ENCODE results near the gene TCERG1L.
"Not testable (repeated sequence)": the region's sequence is repeated elsewhere in the genome, so short reads cannot be mapped to it uniquely, and the experiment has no call there.

The TCERG1L gene

GRCh38 chr10:131240691-131241090 is 70.8 kb downstream of the TCERG1L start:
- TF ChIP-seq, protein P1, sequence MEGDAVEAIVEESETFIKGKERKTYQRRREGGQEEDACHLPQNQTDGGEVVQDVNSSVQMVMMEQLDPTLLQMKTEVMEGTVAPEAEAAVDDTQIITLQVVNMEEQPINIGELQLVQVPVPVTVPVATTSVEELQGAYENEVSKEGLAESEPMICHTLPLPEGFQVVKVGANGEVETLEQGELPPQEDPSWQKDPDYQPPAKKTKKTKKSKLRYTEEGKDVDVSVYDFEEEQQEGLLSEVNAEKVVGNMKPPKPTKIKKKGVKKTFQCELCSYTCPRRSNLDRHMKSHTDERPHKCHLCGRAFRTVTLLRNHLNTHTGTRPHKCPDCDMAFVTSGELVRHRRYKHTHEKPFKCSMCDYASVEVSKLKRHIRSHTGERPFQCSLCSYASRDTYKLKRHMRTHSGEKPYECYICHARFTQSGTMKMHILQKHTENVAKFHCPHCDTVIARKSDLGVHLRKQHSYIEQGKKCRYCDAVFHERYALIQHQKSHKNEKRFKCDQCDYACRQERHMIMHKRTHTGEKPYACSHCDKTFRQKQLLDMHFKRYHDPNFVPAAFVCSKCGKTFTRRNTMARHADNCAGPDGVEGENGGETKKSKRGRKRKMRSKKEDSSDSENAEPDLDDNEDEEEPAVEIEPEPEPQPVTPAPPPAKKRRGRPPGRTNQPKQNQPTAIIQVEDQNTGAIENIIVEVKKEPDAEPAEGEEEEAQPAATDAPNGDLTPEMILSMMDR (IDR thresholded peaks at IDR 0.05; ENCODE audit: insufficient read depth, low read length, poor library complexity, severe bottlenecking), result no peak
- Histone ChIP-seq H3K4me3 (replicated peaks; ENCODE audit: low read depth, low read length) (no peak overlapping the region), H3K36me3 (ENCODE audit: control insufficient read depth, insufficient read depth, low read length) (no peaks in the 10 kb centered on the region), H3K27me3 (replicated peaks; ENCODE audit: control insufficient read depth, insufficient read depth, low read length) (no peaks in the 10 kb centered on the region)
- DNase-seq (ENCODE audit: extremely low read depth, insufficient read length), result no peak

GRCh38 chr10:131239926-131240325 is 71.6 kb downstream of the TCERG1L start:
- TF ChIP-seq, protein P1 (IDR thresholded peaks at IDR 0.05; ENCODE audit: insufficient read depth, low read length, poor library complexity, severe bottlenecking), result no peak

GRCh38 chr10:131239450-131239849 is 72.1 kb downstream of the TCERG1L start:
- H3K36me3 ChIP-seq (ENCODE audit: control insufficient read depth, insufficient read depth, low read length), result no peaks in the 10 kb centered on the region
- no peak overlapping the region for H3K4me3 ChIP-seq (replicated peaks; ENCODE audit: low read depth, low read length)
- no peaks in the 10 kb centered on the region for H3K27me3 ChIP-seq (replicated peaks; ENCODE audit: control insufficient read depth, insufficient read depth, low read length)
- TF ChIP-seq, protein P1 (IDR thresholded peaks at IDR 0.05; ENCODE audit: insufficient read depth, low read length, poor library complexity, severe bottlenecking), result no peak
- DNase-seq (ENCODE audit: extremely low read depth, insufficient read length), result no peak

More at GRCh38 chr10:131239926-131240325, 71.6 kb downstream of the TCERG1L start:
- no peak for DNase-seq (ENCODE audit: extremely low read depth, insufficient read length)
- Histone ChIP-seq H3K4me3 (replicated peaks; ENCODE audit: low read depth, low read length) (no peak overlapping the region), H3K27me3 (replicated peaks; ENCODE audit: control insufficient read depth, insufficient read depth, low read length) (no peaks in the 10 kb centered on the region), H3K36me3 (ENCODE audit: control insufficient read depth, insufficient read depth, low read length) (no peaks in the 10 kb centered on the region)

DNA sequence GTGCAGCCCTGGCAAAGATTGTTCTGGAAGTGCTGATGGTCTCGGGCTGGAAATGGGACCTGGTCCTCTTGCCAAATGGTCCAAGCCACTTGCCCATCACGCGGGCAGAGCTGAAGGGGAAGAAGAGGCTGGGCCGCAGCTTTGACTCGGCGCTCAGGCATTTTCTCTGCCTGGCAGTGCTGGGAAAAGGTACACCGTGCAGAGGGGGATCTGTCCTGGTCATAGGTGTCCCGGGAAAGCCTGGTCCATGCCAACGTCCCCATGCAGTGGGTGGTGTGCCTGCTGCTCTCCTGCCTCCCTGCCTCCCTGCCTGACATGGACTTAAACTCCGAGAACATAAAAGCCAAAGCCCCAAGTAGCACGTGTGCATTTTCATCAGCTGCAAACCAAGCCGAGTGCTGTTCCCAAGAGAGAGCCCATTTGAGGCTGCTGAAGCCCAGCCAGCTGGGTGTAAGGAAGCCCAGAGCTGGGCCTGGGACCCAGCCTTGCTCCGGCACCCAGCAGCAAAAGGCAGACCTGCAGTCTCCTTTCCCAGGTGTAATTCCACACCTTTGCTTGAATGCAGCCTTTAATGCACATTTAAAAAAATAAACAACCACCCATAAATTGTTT is 72.7 kb downstream of the TCERG1L start:
- H3K4me3 ChIP-seq (replicated peaks; ENCODE audit: low read depth, low read length), result no peak overlapping the region
- TF ChIP-seq, protein P1 (IDR thresholded peaks at IDR 0.05; ENCODE audit: insufficient read depth, low read length, poor library complexity, severe bottlenecking), result no peak
- H3K27me3 ChIP-seq (replicated peaks; ENCODE audit: control insufficient read depth, insufficient read depth, low read length), result no peaks in the 10 kb centered on the region
- DNase-seq (ENCODE audit: extremely low read depth, insufficient read length), result no peak
- H3K36me3 ChIP-seq (ENCODE audit: control insufficient read depth, insufficient read depth, low read length), result no peaks in the 10 kb centered on the region

GRCh38 chr10:131237991-131238651 is 73.4 kb downstream of the TCERG1L start:
- no peak for DNase-seq (ENCODE audit: extremely low read depth, insufficient read length)
- TF ChIP-seq, protein P1 (IDR thresholded peaks at IDR 0.05; ENCODE audit: insufficient read depth, low read length, poor library complexity, severe bottlenecking), result no peak
- Histone ChIP-seq H3K27me3 (replicated peaks; ENCODE audit: control insufficient read depth, insufficient read depth, low read length) (no peaks in the 10 kb centered on the region), H3K4me3 (replicated peaks; ENCODE audit: low read depth, low read length) (no peak overlapping the region), H3K36me3 (ENCODE audit: control insufficient read depth, insufficient read depth, low read length) (no peaks in the 10 kb centered on the region)

GRCh38 chr10:131234606-131235005 is 76.9 kb downstream of the TCERG1L start:
- not testable (repeated sequence) for DNase-seq (ENCODE audit: extremely low read depth, insufficient read length); H3K27me3 ChIP-seq (replicated peaks; ENCODE audit: control insufficient read depth, insufficient read depth, low read length); H3K4me3 ChIP-seq (replicated peaks; ENCODE audit: low read depth, low read length); H3K36me3 ChIP-seq (ENCODE audit: control insufficient read depth, insufficient read depth, low read length)
